IPS-18a (cell line): ENCODE results near the gene SEPHS1.
"Not testable (repeated sequence)": the region's sequence is repeated elsewhere in the genome, so short reads cannot be mapped to it uniquely, and the experiment has no call there.

Experiments used
- H3K27ac ChIP-seq: one replicate; pipeline ENCODE4 v1.5.1; 2013; ENCODE audit warnings: low read length
- H3K27me3 ChIP-seq: one replicate; pipeline ENCODE4 v1.6.1; 2013; ENCODE audit warnings: mild to moderate bottlenecking, low read length; ENCODE audit not compliant: control insufficient read depth, insufficient read depth
- H3K36me3 ChIP-seq: one replicate; pipeline ENCODE4 v1.6.1; 2013; ENCODE audit warnings: low read depth, low read length; ENCODE audit not compliant: control insufficient read depth
- H3K4me1 ChIP-seq: one replicate; pipeline ENCODE4 v1.6.1; 2013; ENCODE audit warnings: low read depth, low read length; ENCODE audit not compliant: control insufficient read depth
- H3K4me3 ChIP-seq: one replicate; pipeline ENCODE4 v1.5.1; 2013; ENCODE audit warnings: low read length
- H3K9ac ChIP-seq: one replicate; pipeline ENCODE4 v1.6.1; 2013; ENCODE audit warnings: mild to moderate bottlenecking, low read length, moderate library complexity
- H3K9me3 ChIP-seq: one replicate; pipeline ENCODE4 v1.6.1; 2013; ENCODE audit warnings: low read depth, low read length; ENCODE audit not compliant: control insufficient read depth

The SEPHS1 gene

DNA sequence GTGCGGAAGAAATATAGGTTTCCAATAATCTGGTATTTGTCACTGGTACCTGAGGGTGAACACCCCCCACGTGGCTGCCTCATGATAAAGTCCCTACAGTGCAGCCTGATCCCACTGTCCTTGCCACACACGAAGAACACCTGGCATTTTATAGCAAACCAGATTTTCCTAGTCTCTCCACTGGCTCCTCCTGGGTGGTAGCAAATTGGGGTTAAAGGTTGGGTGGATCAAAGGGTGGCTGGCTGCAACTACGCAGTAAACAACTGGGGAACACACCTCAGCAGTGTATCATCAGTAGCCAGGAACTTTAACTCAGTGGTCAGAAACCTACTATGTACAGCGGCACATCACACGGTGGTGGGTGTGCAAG, 10.3 kb downstream of the SEPHS1 start:
- peaks cover 22% of the 10 kb centered on the region for H3K4me1 ChIP-seq
- no peak overlapping the region for H3K27ac ChIP-seq
- no peak overlapping the region for H3K4me3 ChIP-seq
- H3K9ac ChIP-seq = no peak overlapping the region
- H3K36me3 ChIP-seq = peaks cover 83% of the 10 kb centered on the region
- H3K9me3 ChIP-seq = no peaks in the 10 kb centered on the region
- H3K27me3 ChIP-seq = no peaks in the 10 kb centered on the region

GRCh38 chr10:13337128-13337826, 10.8 kb downstream of the SEPHS1 start:
- H3K4me3 ChIP-seq = no peak overlapping the region
- peaks cover 22% of the 10 kb centered on the region for H3K4me1 ChIP-seq
- H3K27me3 ChIP-seq = no peaks in the 10 kb centered on the region
- no peak overlapping the region for H3K9ac ChIP-seq
- H3K9me3 ChIP-seq = no peaks in the 10 kb centered on the region
- no peak overlapping the region for H3K27ac ChIP-seq
- H3K36me3 ChIP-seq = peaks cover 83% of the 10 kb centered on the region

DNA sequence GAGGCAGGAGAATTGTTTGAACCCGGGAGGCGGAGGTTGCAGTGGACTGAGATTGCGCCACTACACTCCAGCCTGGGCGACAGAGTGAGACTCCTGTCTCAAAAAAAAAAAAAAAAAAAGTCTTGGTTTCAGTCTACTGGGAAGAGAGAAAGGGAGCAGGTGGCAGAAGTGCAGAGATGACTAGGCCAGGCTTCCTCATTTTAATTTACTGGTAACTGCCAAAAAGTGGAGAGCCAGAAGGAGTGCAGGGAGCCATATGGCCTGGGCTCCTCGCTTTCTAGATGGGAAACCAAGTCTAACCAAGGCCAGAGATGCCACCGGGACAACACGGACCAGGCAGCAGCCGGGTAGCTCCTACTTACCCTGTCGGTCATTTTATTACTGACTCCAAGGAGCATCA, 12.2 kb downstream of the SEPHS1 start:
- H3K36me3 ChIP-seq = peaks cover 97% of the 10 kb centered on the region
- no peak overlapping the region for H3K4me3 ChIP-seq
- no peaks in the 10 kb centered on the region for H3K27me3 ChIP-seq
- peaks cover 20% of the 10 kb centered on the region for H3K4me1 ChIP-seq
- H3K9ac ChIP-seq = no peak overlapping the region
- no peak overlapping the region for H3K27ac ChIP-seq
- no peaks in the 10 kb centered on the region for H3K9me3 ChIP-seq

DNA sequence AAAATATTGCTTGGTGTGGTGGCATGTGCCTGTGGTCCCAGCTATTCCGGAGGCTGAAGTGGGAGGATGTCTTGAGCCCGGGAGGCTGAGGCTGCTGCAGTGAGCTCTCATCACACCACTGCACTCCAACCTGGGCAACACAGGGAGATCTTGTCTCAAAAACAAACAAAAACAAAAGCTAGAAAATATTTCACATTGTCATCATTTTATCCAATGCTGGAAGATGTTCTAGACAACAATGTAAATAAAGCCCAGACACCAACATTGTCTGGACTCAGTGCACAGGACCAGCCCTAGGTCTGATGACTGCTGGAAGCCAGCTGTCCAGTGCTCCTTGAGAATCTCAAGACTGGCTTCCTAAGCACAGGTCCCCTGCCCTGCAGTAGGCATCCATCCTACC, 13.5 kb downstream of the SEPHS1 start:
- Histone ChIP-seq H3K4me1 (peaks cover 19% of the 10 kb centered on the region), H3K4me3 (no peak overlapping the region), H3K36me3 (peaks cover 97% of the 10 kb centered on the region), H3K9ac (no peak overlapping the region), H3K27me3 (no peaks in the 10 kb centered on the region), H3K27ac (no peak overlapping the region), H3K9me3 (no peaks in the 10 kb centered on the region)

DNA sequence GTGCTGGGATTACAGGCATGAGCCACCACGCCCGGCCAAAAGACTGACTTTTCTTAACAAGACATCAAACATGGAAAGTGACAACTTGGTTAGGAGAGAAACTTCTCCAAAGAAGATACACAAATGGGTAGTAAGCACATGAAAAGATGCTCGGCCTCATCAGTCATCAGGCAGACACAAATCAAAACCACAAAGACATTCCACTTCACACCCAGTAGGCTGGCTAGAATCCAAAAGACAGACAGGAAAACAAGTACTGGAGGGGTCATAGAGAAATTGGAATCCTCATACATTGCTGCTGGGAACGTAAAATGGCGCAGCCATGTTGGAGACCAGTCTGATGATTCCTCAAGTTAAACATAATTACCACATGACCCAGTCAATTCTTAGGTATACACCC, 16.4 kb downstream of the SEPHS1 start:
- H3K27ac ChIP-seq = no peak overlapping the region
- no peak overlapping the region for H3K9ac ChIP-seq
- no peaks in the 10 kb centered on the region for H3K27me3 ChIP-seq
- H3K4me1 ChIP-seq = peaks cover 16% of the 10 kb centered on the region
- H3K36me3 ChIP-seq = peaks cover 97% of the 10 kb centered on the region
- no peaks in the 10 kb centered on the region for H3K9me3 ChIP-seq
- H3K4me3 ChIP-seq = no peak overlapping the region

- Histone ChIP-seq H3K4me1 (peaks cover 16% of the 10 kb centered on the region), H3K36me3 (peaks cover 97% of the 10 kb centered on the region)
- not testable (repeated sequence) for H3K9ac ChIP-seq, H3K4me3 ChIP-seq, H3K27ac ChIP-seq, H3K27me3 ChIP-seq, H3K9me3 ChIP-seq
Measured at GRCh38 chr10:13330980-13331379, 17.1 kb downstream of the SEPHS1 start.

GRCh38 chr10:13329565-13329964, 18.5 kb downstream of the SEPHS1 start:
- Histone ChIP-seq H3K36me3 (peaks cover 95% of the 10 kb centered on the region), H3K27ac (no peak overlapping the region), H3K4me3 (no peak overlapping the region), H3K9me3 (no peaks in the 10 kb centered on the region), H3K9ac (no peak overlapping the region), H3K27me3 (no peaks in the 10 kb centered on the region), H3K4me1 (peaks cover 16% of the 10 kb centered on the region)

DNA sequence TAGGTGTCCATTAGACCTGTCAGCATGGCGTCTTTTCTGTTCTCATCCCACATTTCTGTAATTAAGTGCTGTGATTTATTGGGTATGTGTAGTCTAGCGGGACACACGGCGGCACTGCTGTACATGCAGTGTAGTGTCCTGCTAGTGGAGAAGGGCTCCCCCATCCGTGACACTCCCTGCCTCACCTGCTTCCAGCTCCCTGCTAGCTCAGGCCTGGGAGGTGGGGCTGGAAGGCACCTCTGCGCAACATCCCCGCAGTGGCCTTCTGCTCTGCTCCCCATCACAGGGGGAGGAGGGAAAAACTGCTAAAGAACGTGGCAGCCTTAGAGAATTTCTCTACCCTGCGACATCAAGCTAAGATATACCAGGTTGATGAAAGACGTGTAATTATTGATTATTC, 19.5 kb downstream of the SEPHS1 start:
- Histone ChIP-seq H3K4me3 (no peak overlapping the region), H3K36me3 (peaks cover 95% of the 10 kb centered on the region), H3K9ac (no peak overlapping the region), H3K4me1 (peaks cover 16% of the 10 kb centered on the region), H3K9me3 (no peaks in the 10 kb centered on the region), H3K27me3 (no peaks in the 10 kb centered on the region), H3K27ac (no peak overlapping the region)

DNA sequence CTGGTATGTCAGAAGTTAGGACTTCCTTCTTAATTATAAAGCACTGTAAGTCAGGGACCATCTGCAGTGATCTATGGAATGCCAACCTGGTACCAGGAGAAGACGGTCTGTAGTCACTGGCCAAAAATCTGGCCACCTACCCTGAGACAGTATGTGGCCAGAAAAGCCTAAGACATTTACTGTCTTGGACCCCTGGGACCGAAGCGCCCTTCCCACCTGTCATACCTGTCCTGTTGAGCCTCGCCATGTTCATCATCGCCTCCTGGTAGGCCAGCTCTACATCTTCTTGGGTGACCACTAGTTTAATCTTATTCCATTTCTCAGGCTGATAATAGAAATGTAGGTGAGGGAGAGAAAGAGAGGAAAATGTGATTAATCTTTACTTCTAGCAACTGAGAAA, 20.0 kb downstream of the SEPHS1 start:
- Histone ChIP-seq H3K4me3 (no peak overlapping the region), H3K4me1 (peaks cover 16% of the 10 kb centered on the region), H3K9me3 (no peaks in the 10 kb centered on the region), H3K27ac (no peak overlapping the region), H3K27me3 (no peaks in the 10 kb centered on the region), H3K9ac (no peak overlapping the region), H3K36me3 (peaks cover 97% of the 10 kb centered on the region)

- Histone ChIP-seq H3K27me3 (no peaks in the 10 kb centered on the region), H3K27ac (no peak overlapping the region), H3K36me3 (peaks cover 97% of the 10 kb centered on the region), H3K9ac (no peak overlapping the region), H3K4me3 (no peak overlapping the region), H3K4me1 (peaks cover 16% of the 10 kb centered on the region), H3K9me3 (no peaks in the 10 kb centered on the region)
Measured at GRCh38 chr10:13327534-13327933, 20.6 kb downstream of the SEPHS1 start.

- H3K4me1 ChIP-seq = no peaks in the 10 kb centered on the region
- H3K27ac ChIP-seq = no peak overlapping the region
- no peak overlapping the region for H3K9ac ChIP-seq
- H3K4me3 ChIP-seq = no peak overlapping the region
- H3K27me3 ChIP-seq = no peaks in the 10 kb centered on the region
- no peaks in the 10 kb centered on the region for H3K9me3 ChIP-seq
- H3K36me3 ChIP-seq = peaks cover 88% of the 10 kb centered on the region
Measured at GRCh38 chr10:13322615-13323148, 25.4 kb downstream of the SEPHS1 start.

GRCh38 chr10:13321576-13321975, 26.5 kb downstream of the SEPHS1 start:
- H3K4me1 ChIP-seq = no peaks in the 10 kb centered on the region
- H3K27me3 ChIP-seq = no peaks in the 10 kb centered on the region
- no peak overlapping the region for H3K9ac ChIP-seq
- H3K4me3 ChIP-seq = no peak overlapping the region
- peaks cover 77% of the 10 kb centered on the region for H3K36me3 ChIP-seq
- no peak overlapping the region for H3K27ac ChIP-seq
- no peaks in the 10 kb centered on the region for H3K9me3 ChIP-seq
